PC-9 (cell line): Measurements from ENCODE around the gene RB1.

ENCODE experiments used
- EZH2 ChIP-seq: fragments of 200-600 bp; sonication (generic); IDR thresholded peaks from 2 replicates; pipeline ENCODE4 v1.8.0; 2017; ENCODE audit warnings: antibody characterized with exemption, low read depth
- TF ChIP-seq, protein P1 (sequence below): fragments of 200-600 bp; sonication (generic); conservative IDR thresholded peaks from 2 replicates; pipeline ENCODE4 v1.6.1; 2017; ENCODE audit warnings: mixed run types, antibody characterized with exemption, mild to moderate bottlenecking, moderate library complexity

DNA sequence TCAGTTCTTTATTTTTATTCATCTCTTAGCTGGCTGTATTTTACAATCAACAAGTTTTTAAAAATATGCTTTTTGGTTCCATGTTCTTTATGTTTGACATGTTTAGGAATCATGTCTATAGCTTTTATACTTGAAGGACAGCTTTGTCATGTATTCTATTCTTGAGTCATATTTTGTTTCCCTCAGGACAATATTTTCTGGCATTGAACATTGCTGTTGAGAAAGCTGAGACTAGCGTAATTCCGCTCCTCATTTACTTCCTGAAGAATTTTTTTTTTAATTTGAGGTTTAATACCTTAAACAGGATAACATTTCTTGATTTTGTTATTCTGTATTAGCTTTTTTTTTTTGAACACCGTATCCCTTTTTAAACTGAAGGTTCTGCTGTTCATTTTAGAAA is 53.2 kb downstream of the RB1 start:
- TF ChIP-seq, protein P1, sequence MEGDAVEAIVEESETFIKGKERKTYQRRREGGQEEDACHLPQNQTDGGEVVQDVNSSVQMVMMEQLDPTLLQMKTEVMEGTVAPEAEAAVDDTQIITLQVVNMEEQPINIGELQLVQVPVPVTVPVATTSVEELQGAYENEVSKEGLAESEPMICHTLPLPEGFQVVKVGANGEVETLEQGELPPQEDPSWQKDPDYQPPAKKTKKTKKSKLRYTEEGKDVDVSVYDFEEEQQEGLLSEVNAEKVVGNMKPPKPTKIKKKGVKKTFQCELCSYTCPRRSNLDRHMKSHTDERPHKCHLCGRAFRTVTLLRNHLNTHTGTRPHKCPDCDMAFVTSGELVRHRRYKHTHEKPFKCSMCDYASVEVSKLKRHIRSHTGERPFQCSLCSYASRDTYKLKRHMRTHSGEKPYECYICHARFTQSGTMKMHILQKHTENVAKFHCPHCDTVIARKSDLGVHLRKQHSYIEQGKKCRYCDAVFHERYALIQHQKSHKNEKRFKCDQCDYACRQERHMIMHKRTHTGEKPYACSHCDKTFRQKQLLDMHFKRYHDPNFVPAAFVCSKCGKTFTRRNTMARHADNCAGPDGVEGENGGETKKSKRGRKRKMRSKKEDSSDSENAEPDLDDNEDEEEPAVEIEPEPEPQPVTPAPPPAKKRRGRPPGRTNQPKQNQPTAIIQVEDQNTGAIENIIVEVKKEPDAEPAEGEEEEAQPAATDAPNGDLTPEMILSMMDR: no peak
- TF ChIP-seq EZH2: no peak
